ENCODE results near the gene RPL12. TPM values are rescaled to one million over a fixed set of nuclear protein-coding genes. Genes with fewer than 3 reads are reported as not detected.

Gene RPL12
- total RNA-seq = 100 to 1,000 TPM; 726 to 998 (median 926) TPM
- long read RNA-seq, donor 1, transcript RPL12-201 (7 exons, 633 nt) = major isoform, 353 of 374 reads
- long read RNA-seq, donor 1, transcript RPL12-204 (7 exons, 864 nt) = minor isoform, 10 of 374 reads
- long read RNA-seq, donor 1, partial matches to known transcripts = 6 of 374 reads
- long read RNA-seq, donor 1, other reads (novel, unspliced or antisense) = 3 of 374 reads
- long read RNA-seq, donor 2, transcript RPL12-201 (7 exons, 633 nt) = major isoform, 557 of 625 reads
- long read RNA-seq, donor 2, partial matches to known transcripts = 59 of 625 reads
- long read RNA-seq, donor 2, other reads (novel, unspliced or antisense) = 5 of 625 reads

DNA sequence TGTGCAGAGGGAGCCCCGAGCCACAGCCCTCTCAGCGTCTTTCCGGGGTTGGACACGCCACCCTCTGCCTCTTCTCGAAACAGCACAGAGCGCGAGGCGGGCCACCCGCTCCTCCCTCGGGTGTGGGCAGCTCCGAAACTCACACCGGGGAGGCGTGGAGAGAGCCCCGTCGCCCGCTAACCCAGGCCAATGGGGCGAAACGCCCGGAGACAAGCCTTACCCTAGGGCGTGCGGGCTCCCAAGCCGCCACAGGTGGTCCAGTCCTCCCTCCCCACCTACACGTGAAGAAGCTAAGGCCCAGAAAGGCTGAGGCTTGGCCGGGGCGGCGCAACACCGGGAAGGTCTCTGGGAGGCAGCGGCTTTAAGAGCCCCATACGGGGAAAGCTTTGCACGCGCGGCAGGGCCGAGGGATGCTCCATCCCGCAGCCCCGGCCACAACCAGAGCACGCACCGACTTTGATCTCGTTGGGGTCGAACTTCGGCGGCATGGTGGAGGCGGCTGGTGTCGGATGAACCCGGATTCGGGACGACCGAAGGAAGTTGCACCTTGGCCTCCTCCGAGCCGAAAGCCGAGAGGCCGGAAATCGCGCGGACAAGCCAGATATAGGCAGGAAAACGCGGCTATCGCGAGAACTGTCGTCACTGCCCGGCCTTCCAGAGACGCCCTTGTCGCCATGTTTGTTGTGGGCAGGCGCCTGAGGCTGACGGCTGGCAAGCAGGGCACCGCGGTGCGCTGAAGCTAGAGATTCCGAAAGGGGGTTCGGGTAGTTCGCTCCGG, at the start of gene RPL12, which contains the start of gene LRSAM1:
Gene RPL12, minus strand, starts transcription at position 577 of the 778 bp plus-strand sequence. Its CDS starts 89 bp downstream, at position 488.
Gene LRSAM1, plus strand, starts transcription at position 681 of the 778 bp plus-strand sequence. CDS start 3,018 bp downstream, outside the sequence.
- no peaks in the 10 kb centered on the region for H3K9me3 ChIP-seq
- no peak for TF ChIP-seq CTCF (IDR thresholded peaks at IDR 0.05)
- ATAC-seq = peak; percentile 86
- peaks cover 5% of the 10 kb centered on the region for H3K36me3 ChIP-seq (ENCODE audit: low read depth)
- intact Hi-C loops (cut with DNase I, micrococcal nuclease) = no loop called here
- peak within 1 kb of the TSS; percentile 71 for H3K4me3 ChIP-seq
- DNase-seq = peak; percentile 97 to 99 (median 99)
- H3K4me1 ChIP-seq (ENCODE audit: low read depth) = peaks cover 26% of the 10 kb centered on the region

DNA sequence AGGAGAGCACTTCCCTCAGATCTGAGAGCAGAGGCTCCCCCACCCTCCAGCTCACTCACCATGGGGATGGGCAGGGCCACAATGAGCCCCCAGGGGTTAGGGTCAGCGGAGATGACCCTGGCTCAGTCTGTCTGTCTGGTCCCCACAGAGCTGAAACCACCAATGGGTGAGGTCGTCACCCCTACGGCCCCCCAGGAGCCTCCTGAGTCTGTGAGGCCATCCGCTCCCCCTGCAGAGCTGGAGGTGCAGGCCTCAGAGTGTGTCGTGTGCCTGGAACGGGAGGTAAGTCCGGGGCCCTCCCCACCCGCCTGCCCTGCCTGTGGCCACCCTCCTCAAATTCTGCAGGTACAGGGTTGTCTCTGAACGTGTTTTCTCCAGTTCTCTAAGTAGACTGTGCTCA, 49.7 kb upstream of the RPL12 start:
- TF ChIP-seq CTCF (IDR thresholded peaks at IDR 0.05) = no peak

GRCh38 chr9:127500399-127500798, 49.2 kb upstream of the RPL12 start:
- no peak for DNase-seq
- ATAC-seq = no peak
- Histone ChIP-seq H3K9me3 (no peaks in the 10 kb centered on the region), H3K36me3 (ENCODE audit: low read depth) (no peaks in the 10 kb centered on the region), H3K4me3 (no peak overlapping the region), H3K4me1 (ENCODE audit: low read depth) (no peaks in the 10 kb centered on the region)
- intact Hi-C loops (cut with DNase I, micrococcal nuclease) = loop anchor here (5.0 kb wide), 1 partner anchor 87 kb away; no protein-coding TSS in a partner anchor
- TF ChIP-seq CTCF (IDR thresholded peaks at IDR 0.05) = no peak

More for the DNA sequence above, 49.7 kb upstream of the RPL12 start:
- H3K4me3 ChIP-seq = no peak overlapping the region
- DNase-seq (no peak), ATAC-seq (no peak)
- intact Hi-C loops (cut with DNase I, micrococcal nuclease) = loop anchor here (5.0 kb wide), 1 partner anchor 86 kb away; no protein-coding TSS in a partner anchor
- H3K4me1 ChIP-seq (ENCODE audit: low read depth) = no peaks in the 10 kb centered on the region
- H3K9me3 ChIP-seq = no peaks in the 10 kb centered on the region
- H3K36me3 ChIP-seq (ENCODE audit: low read depth) = no peaks in the 10 kb centered on the region

DNA sequence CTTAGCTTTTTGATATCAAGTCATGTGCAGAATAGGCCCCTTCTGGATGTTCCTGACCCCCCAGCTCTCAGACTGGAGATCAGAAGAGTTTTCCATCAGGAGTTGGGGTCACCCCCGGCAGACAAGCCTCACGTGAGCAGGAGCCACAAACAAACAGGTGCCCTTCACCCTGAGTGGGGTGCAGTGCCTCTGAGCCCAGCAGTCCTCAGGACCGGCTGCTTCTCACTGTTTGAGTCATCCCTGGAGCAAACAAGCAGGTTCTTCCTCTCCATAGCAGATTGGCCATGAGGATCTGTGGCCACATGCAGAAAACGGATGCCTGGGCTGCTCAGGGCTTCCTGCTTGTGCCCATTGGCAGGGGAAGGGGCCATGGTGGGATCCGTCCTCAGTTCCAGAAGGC, 47.1 kb upstream of the RPL12 start:
- DNase-seq = no peak
- Histone ChIP-seq H3K9me3 (no peaks in the 10 kb centered on the region), H3K36me3 (ENCODE audit: low read depth) (no peaks in the 10 kb centered on the region), H3K4me1 (ENCODE audit: low read depth) (peaks cover 6% of the 10 kb centered on the region), H3K4me3 (no peak overlapping the region)
- intact Hi-C loops (cut with DNase I, micrococcal nuclease) = no loop called here
- ATAC-seq = no peak
- TF ChIP-seq CTCF (IDR thresholded peaks at IDR 0.05) = no peak

DNA sequence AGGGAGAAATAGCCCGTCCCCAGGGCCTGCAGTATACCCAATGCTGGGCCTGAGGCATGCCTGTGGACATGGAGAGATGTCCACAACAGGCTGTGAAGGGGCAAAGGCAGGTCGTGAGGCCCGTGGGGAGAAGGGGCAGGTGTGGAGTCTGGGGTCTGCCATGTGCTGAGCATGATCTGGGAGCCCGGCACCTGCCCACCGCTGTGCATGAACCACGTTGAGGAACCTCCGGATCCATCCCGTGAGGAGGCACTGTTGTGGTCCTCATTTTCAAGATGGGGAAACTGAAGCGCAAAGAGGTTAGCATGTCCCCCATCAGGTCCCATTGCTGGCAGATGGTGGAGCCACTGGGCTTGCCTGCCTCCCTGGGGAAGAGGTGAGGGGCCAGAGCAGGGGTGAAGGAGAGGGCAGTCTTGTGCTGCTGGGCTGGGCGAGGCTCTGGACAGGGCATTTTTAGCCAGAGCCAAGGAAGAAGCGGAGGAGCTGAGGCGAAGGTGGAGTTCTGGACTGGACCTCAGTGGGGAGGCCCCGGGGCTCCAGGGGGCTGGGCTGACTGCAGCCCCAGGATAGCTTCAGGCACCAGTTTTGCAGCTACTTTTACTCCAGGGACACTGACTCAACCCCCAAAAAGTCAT, 46.6 kb upstream of the RPL12 start:
- Histone ChIP-seq H3K4me3 (no peak overlapping the region), H3K9me3 (no peaks in the 10 kb centered on the region), H3K4me1 (ENCODE audit: low read depth) (peaks cover 6% of the 10 kb centered on the region), H3K36me3 (ENCODE audit: low read depth) (no peaks in the 10 kb centered on the region)
- DNase-seq (no peak), ATAC-seq (no peak)
- no peak for TF ChIP-seq CTCF (IDR thresholded peaks at IDR 0.05)
- intact Hi-C loops (cut with DNase I, micrococcal nuclease) = no loop called here
